Midbrain (tissue), 1 donor: Measurements from ENCODE around the gene NAE1.
"Not testable (repeated sequence)": the region's sequence is repeated elsewhere in the genome, so short reads cannot be mapped to it uniquely, and the experiment has no call there.

Source experiments
- DNase-seq: peaks from one replicate; lab custom pipeline; 2025; lab: John Stamatoyannopoulos, UW

NAE1 gene

GRCh38 chr16:66830422-66831404, at the start of gene NAE1:
Gene NAE1 (minus strand): TSS chr16:66830976. CDS start chr16:66830899, 77 bp downstream.
- DNase-seq, result peak; percentile 89

GRCh38 chr16:66878067-66878466, 47.3 kb upstream of the NAE1 start:
- no peak for DNase-seq

- no peak for DNase-seq
These were observed 43.5 kb upstream of the NAE1 start for GRCh38 chr16:66874079-66874775.

- no peak for DNase-seq
These were observed 42.9 kb upstream of the NAE1 start for GRCh38 chr16:66873685-66874055.

GRCh38 chr16:66872943-66873684, 42.3 kb upstream of the NAE1 start:
- DNase-seq, result peak; percentile 87

- DNase-seq, result no peak
These were observed 41.8 kb upstream of the NAE1 start for GRCh38 chr16:66872559-66872942.

GRCh38 chr16:66871840-66872239, 41.1 kb upstream of the NAE1 start:
- no peak for DNase-seq

- DNase-seq, result not testable (repeated sequence)
These were observed 40.6 kb upstream of the NAE1 start for GRCh38 chr16:66871363-66871762.

GRCh38 chr16:66869424-66869823, 38.6 kb upstream of the NAE1 start:
- DNase-seq, result no peak

GRCh38 chr16:66863707-66864106, 32.9 kb upstream of the NAE1 start:
- DNase-seq, result no peak

- DNase-seq, result no peak
These were observed 31.3 kb upstream of the NAE1 start for GRCh38 chr16:66862023-66862520.

- no peak for DNase-seq
These were observed 28.8 kb upstream of the NAE1 start for GRCh38 chr16:66859397-66860068.

GRCh38 chr16:66858740-66859396, 28.1 kb upstream of the NAE1 start:
- DNase-seq, result no peak

- no peak for DNase-seq
These were observed 26.7 kb upstream of the NAE1 start for GRCh38 chr16:66857437-66857836.

GRCh38 chr16:66856801-66857200, 26.0 kb upstream of the NAE1 start:
- DNase-seq, result no peak

- no peak for DNase-seq
These were observed 25.5 kb upstream of the NAE1 start for GRCh38 chr16:66856184-66856730.

- no peak for DNase-seq
These were observed 22.7 kb upstream of the NAE1 start for GRCh38 chr16:66853261-66854139.

- DNase-seq, result no peak
These were observed 20.6 kb upstream of the NAE1 start for GRCh38 chr16:66851166-66851964.
